22Rv1 (cell line): Measurements from ENCODE around the gene PID1.

Source experiments
- CTCF ChIP-seq: fragments of 450-650 bp; IDR thresholded peaks from 2 replicates; pipeline ENCODE4 v1.5.1; 2017; ENCODE audit warnings: mild to moderate bottlenecking
- ZFX ChIP-seq: fragments of 450-650 bp; IDR thresholded peaks from 2 replicates; pipeline ENCODE4 v1.6.1; 2017; ENCODE audit warnings: antibody characterized with exemption, borderline replicate concordance

- TF ChIP-seq CTCF (no peak), ZFX (no peak)
Measured at GRCh38 chr2:229164545-229165249, 106.4 kb downstream of the PID1 start.
